Measurements from ENCODE around the gene AHCYL2.

- TF ChIP-seq, protein P1, sequence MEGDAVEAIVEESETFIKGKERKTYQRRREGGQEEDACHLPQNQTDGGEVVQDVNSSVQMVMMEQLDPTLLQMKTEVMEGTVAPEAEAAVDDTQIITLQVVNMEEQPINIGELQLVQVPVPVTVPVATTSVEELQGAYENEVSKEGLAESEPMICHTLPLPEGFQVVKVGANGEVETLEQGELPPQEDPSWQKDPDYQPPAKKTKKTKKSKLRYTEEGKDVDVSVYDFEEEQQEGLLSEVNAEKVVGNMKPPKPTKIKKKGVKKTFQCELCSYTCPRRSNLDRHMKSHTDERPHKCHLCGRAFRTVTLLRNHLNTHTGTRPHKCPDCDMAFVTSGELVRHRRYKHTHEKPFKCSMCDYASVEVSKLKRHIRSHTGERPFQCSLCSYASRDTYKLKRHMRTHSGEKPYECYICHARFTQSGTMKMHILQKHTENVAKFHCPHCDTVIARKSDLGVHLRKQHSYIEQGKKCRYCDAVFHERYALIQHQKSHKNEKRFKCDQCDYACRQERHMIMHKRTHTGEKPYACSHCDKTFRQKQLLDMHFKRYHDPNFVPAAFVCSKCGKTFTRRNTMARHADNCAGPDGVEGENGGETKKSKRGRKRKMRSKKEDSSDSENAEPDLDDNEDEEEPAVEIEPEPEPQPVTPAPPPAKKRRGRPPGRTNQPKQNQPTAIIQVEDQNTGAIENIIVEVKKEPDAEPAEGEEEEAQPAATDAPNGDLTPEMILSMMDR (IDR thresholded peaks at IDR 0.05): no peak
- TF ChIP-seq POLR2A (IDR thresholded peaks at IDR 0.05): no peak
- no peak for TF ChIP-seq POLR2AphosphoS5 (IDR thresholded peaks at IDR 0.05)
- TF ChIP-seq EP300 (IDR thresholded peaks at IDR 0.05; ENCODE audit: low read depth): no peak
Observed at GRCh38 chr7:129373651-129374428, 149.0 kb downstream of the AHCYL2 start.
